GM12801 (cell line): Measurements from ENCODE around the gene DUSP16.

ENCODE experiments used
- CTCF ChIP-seq: IDR thresholded peaks from one replicate; pipeline ENCODE4 v1.5.1; 2011; ENCODE audit warnings: control low read depth; ENCODE audit not compliant: insufficient read length; ENCODE audit errors: extremely low read depth

Gene DUSP16

GRCh38 chr12:12558291-12558690 lies 4.4 kb downstream of the DUSP16 start:
- no peak for TF ChIP-seq CTCF

GRCh38 chr12:12557733-12558132 lies 4.9 kb downstream of the DUSP16 start:
- no peak for TF ChIP-seq CTCF

GRCh38 chr12:12555656-12556055 lies 7.0 kb downstream of the DUSP16 start:
- no peak for TF ChIP-seq CTCF

- no peak for TF ChIP-seq CTCF
Observed at GRCh38 chr12:12553208-12553785, 9.4 kb downstream of the DUSP16 start.

GRCh38 chr12:12551115-12551514 lies 11.5 kb downstream of the DUSP16 start:
- no peak for TF ChIP-seq CTCF

GRCh38 chr12:12550277-12550676 lies 12.4 kb downstream of the DUSP16 start:
- TF ChIP-seq CTCF: no peak

GRCh38 chr12:12549426-12549825 lies 13.2 kb downstream of the DUSP16 start:
- no peak for TF ChIP-seq CTCF
